ENCODE data around the gene CFAP97.

Gene CFAP97

GRCh38 chr4:185196437-185196836 is 7.4 kb downstream of the CFAP97 start:
- DNase-seq = no peak

GRCh38 chr4:185194924-185195888 is 8.6 kb downstream of the CFAP97 start:
- DNase-seq = no peak

GRCh38 chr4:185192059-185192458 is 11.7 kb downstream of the CFAP97 start:
- DNase-seq = no peak

GRCh38 chr4:185190306-185190856 is 13.4 kb downstream of the CFAP97 start:
- no peak for DNase-seq

- no peak for DNase-seq
These were observed 14.0 kb downstream of the CFAP97 start for GRCh38 chr4:185189606-185190305.

- no peak for DNase-seq
These were observed 17.0 kb downstream of the CFAP97 start for GRCh38 chr4:185186769-185187168.

GRCh38 chr4:185183622-185184281 is 20.0 kb downstream of the CFAP97 start:
- DNase-seq = peak; percentile 5 to 73

GRCh38 chr4:185182239-185182638 is 21.6 kb downstream of the CFAP97 start:
- DNase-seq = no peak

GRCh38 chr4:185179488-185179887 is 24.3 kb downstream of the CFAP97 start:
- no peak for DNase-seq

GRCh38 chr4:185171373-185172071 is 32.3 kb downstream of the CFAP97 start:
- no peak for DNase-seq

- DNase-seq = peak in 1 of 2 experiments; percentile 2
These were observed 36.6 kb downstream of the CFAP97 start for GRCh38 chr4:185167234-185167633.

- DNase-seq = no peak
These were observed 38.2 kb downstream of the CFAP97 start for GRCh38 chr4:185165605-185166063.

GRCh38 chr4:185151296-185151695 is 52.5 kb downstream of the CFAP97 start:
- DNase-seq = no peak

GRCh38 chr4:185149392-185149791 is 54.4 kb downstream of the CFAP97 start:
- DNase-seq = no peak

GRCh38 chr4:185145572-185145971 is 58.2 kb downstream of the CFAP97 start:
- DNase-seq = no peak

- no peak for DNase-seq
These were observed 59.1 kb downstream of the CFAP97 start for GRCh38 chr4:185144601-185145240.

GRCh38 chr4:185143601-185143969 is 60.2 kb downstream of the CFAP97 start:
- no peak for DNase-seq

GRCh38 chr4:185142912-185143600 is 60.7 kb downstream of the CFAP97 start, which contains the start of gene SLC25A4:
Gene SLC25A4, plus strand, starts transcription at chr4:185143266. Its CDS starts 107 bp downstream, at chr4:185143373.
- peak; percentile 8 to 45 for DNase-seq

GRCh38 chr4:185142564-185142911 is 61.3 kb downstream of the CFAP97 start:
- DNase-seq = no peak

GRCh38 chr4:185141777-185142176 is 62.0 kb downstream of the CFAP97 start:
- no peak for DNase-seq

GRCh38 chr4:185139736-185140135 is 64.1 kb downstream of the CFAP97 start:
- no peak for DNase-seq
